Right cardiac atrium (tissue), 5 donors: Measurements from ENCODE around the gene FCER2. TPM values are rescaled to one million over a fixed set of nuclear protein-coding genes. Genes with fewer than 3 reads are reported as not detected.

Experiments used
- ATAC-seq, 2 donors: fragments of 200-7000 bp; cut with Tn5 transposase; one replicate each; pipeline versions ENCODE4 v1.8.0 to v1.9.1; 2020; ENCODE audit warnings: moderate library complexity in 2 of 2, mild to moderate bottlenecking in 1 of 2
- DNase-seq, 3 donors: peaks; one replicate each; pipeline ENCODE4 v3.0.0-alpha.2; 2020
- H3K27ac ChIP-seq: one replicate; pipeline ENCODE4 v1.5.1; 2013; ENCODE audit warnings: mild to moderate bottlenecking, low read length, control low read depth, moderate library complexity
- H3K27me3 ChIP-seq: one replicate; pipeline ENCODE4 v1.6.1; 2013; ENCODE audit not compliant: control insufficient read depth, insufficient read depth
- H3K4me1 ChIP-seq: one replicate; pipeline ENCODE4 v1.6.1; 2013; ENCODE audit warnings: low read length; ENCODE audit not compliant: control insufficient read depth, insufficient read depth
- H3K4me3 ChIP-seq: one replicate; pipeline ENCODE4 v1.5.1; 2013; ENCODE audit warnings: low read length, control low read depth
- H3K9me3 ChIP-seq: one replicate; pipeline ENCODE4 v1.6.1; 2013; ENCODE audit warnings: low read length; ENCODE audit not compliant: control insufficient read depth
- WGBS: extraction: QIAGEN DNeasy Blood & Tissue Kit; methylation state at CpG from one replicate; pipeline ENCODE4 v1.1.7; 2013; 5-methylcytosine and 5-hydroxymethylcytosine counted together
- intact Hi-C, 4 donors: fragments of 100-400 bp; cut with DNase I; formaldehyde crosslinking; loops; one replicate each; pipeline versions ENCODE4 v1.11.0 to v1.14.0; 2022 to 2023
- polyA plus RNA-seq: library from polyadenylated mRNA; stranded (reverse); fragments of 200-250 nt; gene quantifications from one replicate; pipeline ENCODE4 v1.2.3, GENCODE V29; 2013
- total RNA-seq, 4 donors: library from RNA; stranded (reverse); fragmentation: NEBNext Ultra II Directional; extraction: Animal tissue kit (Norgen Biotek cat#: 25700); gene quantifications; one replicate each; pipeline ENCODE4 v1.2.1, GENCODE V29; 2021
- donor health status: healthy with polysubstance abuse.
- donor health status: DM: no; HTN: yes; CAD: no.
- donor health status: DM: no; HTN: no; CAD: no.
- donor health status: DM: no; HTN: yes; CAD: no; lungs with severe emphysema.
- donor health status: DM: yes; HTN: yes; CAD: no.

FCER2 gene
- total and polyA plus RNA-seq, 5 donors, result 0.09 TPM; not detected in 4

DNA sequence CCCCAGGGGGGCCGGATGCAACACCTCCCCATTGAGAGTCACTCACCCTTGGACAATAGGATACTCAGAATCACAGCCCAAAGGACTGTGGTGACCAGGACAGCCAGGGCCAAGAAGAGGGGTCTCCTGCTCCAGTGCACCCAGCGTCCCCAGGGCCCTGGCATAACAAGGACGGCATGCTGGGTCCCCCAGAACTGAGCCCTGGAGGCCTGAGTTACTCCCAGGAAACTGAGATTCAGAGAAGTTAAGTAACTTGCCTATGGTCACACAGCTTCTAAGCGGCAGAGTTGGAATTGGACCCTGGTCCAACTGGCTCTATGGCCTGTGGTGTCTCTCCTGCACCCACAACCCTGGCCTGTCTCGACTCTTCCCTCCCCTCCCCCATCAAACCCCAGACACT, 29.7 kb upstream of the FCER2 start:
- no peak overlapping the region for H3K4me3 ChIP-seq
- H3K27me3 ChIP-seq, result peaks cover 2% of the 10 kb centered on the region
- no peaks in the 10 kb centered on the region for H3K9me3 ChIP-seq
- H3K27ac ChIP-seq, result no peak overlapping the region
- WGBS, result 70% methylated on average over 5 of the region's 5 CpGs
- no peak for ATAC-seq
- no peak for DNase-seq
- intact Hi-C loops, result no loop called here
- no peaks in the 10 kb centered on the region for H3K4me1 ChIP-seq

DNA sequence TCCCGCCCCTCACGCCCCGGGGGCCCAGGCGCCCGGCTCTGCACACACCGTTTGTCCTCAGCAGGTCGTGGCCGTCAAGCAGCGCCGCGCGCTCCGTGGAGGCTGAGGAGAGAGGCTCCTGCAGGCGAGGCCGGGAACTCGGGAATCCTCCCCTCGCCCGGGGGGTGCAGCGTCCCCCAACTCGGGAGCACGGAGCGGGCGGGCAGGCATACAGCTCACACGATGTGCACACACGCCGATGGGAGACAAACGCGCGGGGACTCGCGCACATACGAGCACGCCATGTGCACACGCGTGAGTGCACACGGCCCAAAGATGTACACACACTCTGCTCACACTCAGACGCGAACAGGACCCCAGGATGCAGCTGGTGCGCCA, 29.3 kb upstream of the FCER2 start:
- ATAC-seq (no peak), DNase-seq (peak in 1 of 3 donors; percentile 58)
- Histone ChIP-seq H3K9me3 (no peaks in the 10 kb centered on the region), H3K27ac (no peak overlapping the region), H3K4me1 (no peaks in the 10 kb centered on the region), H3K27me3 (peaks cover 2% of the 10 kb centered on the region), H3K4me3 (no peak overlapping the region)
- intact Hi-C loops, result no loop called here
- 58% methylated on average over 39 of the region's 39 CpGs for WGBS

DNA sequence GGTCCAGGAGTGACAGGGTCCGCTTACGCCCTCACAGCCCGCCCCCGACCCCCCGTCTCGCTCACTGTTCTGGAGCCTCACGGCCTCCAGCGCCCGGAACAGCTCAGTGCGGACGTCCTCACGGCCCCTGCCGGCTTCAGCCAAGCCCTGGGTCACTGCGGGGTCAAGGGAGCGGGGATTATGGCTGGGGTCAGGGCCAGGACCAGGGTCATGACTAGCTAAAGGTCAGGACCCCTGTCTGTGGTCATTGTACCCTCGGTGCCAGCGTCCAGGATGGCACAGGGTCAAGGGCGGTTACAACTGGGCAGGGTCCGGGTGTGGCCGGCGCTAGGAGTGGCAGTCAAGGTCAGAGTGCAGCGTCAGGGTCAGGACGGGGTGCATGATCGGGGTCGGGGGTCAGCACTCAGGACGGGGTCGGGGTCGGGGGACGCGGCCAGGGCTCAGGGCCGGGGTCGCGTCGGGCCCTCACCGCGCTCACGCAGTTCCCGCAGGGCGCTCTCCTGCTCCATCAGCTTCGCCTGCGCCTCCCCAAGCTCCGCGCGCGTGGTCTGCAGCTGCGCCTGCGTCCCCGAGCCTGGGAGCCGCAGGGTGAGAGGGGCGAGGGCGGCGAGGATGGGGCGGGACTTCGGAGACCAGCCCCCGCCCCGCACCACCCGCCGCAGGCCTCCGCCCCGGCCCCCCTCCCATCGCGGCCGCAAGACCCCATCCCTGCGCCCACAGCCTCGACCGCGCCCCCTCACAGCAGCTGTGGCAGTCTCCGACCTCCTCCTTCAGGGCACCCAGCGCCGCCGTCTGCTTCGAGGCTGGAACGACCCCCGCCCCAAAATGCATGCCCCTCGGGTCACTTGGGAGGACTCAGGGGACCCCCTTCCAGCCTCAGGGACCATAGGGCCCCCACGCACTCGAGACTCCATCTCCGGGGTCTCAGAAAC, 28.6 kb upstream of the FCER2 start:
- Histone ChIP-seq H3K27ac (no peak overlapping the region), H3K4me3 (no peak overlapping the region), H3K4me1 (no peaks in the 10 kb centered on the region), H3K27me3 (peaks cover 2% of the 10 kb centered on the region), H3K9me3 (no peaks in the 10 kb centered on the region)
- peak; percentile 16 to 28 for ATAC-seq
- no peak for DNase-seq
- 4% methylated on average over 78 of the region's 78 CpGs for WGBS
- intact Hi-C loops, result no loop called here

DNA sequence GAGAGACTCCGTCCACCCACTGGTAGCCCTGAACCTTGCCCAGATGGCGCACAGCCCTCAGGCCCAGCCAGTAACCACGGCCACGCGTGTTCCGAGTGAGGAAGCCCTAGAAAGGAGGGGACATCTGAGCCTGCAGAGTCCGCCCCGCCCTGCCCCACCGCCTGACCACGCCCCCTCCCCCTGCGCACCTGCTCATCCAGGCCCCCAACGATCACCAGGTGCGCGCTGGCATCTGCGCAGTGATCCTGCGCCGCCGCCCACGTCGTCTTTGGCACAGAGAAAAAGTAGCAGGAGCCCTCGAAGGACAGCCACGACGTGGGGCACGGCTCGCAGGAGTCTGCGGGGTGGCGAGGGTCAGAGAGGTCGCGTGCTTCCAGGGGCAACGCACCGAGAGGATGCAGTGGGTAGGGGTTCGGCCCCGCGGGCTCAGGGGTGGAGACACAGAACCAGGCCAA, 27.9 kb upstream of the FCER2 start:
- no peak for DNase-seq
- H3K4me3 ChIP-seq, result no peak overlapping the region
- 6% methylated on average over 34 of the region's 34 CpGs for WGBS
- intact Hi-C loops, result no loop called here
- H3K27me3 ChIP-seq, result peaks cover 2% of the 10 kb centered on the region
- H3K4me1 ChIP-seq, result no peaks in the 10 kb centered on the region
- ATAC-seq, result peak in 1 of 2 donors; percentile 20
- no peaks in the 10 kb centered on the region for H3K9me3 ChIP-seq
- no peak overlapping the region for H3K27ac ChIP-seq

DNA sequence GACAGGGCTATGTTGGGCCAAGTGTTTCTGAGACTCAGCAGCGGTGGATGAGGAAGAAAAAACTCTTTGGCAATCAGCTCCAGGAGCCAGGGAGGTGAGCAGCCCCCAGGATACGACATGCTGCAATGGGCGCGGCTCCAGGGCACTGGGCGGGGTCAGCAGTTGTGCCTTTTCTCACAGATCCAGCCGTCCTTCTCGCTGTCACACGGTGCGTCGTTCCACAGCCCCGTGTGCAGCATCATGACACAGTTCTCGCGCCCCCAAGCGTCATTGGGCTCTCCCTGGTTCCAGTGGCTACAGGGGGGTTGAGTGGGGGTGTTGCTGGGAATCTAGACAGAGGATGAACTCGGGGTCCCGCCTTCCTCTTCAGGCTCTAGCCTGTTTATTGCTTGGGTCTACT, 27.3 kb upstream of the FCER2 start:
- no peaks in the 10 kb centered on the region for H3K4me1 ChIP-seq
- no peak overlapping the region for H3K27ac ChIP-seq
- 17% methylated on average over 16 of the region's 16 CpGs for WGBS
- DNase-seq (peak in 1 of 3 donors; percentile 51), ATAC-seq (no peak)
- H3K4me3 ChIP-seq, result no peak overlapping the region
- intact Hi-C loops, result no loop called here
- peaks cover 2% of the 10 kb centered on the region for H3K27me3 ChIP-seq
- H3K9me3 ChIP-seq, result no peaks in the 10 kb centered on the region

DNA sequence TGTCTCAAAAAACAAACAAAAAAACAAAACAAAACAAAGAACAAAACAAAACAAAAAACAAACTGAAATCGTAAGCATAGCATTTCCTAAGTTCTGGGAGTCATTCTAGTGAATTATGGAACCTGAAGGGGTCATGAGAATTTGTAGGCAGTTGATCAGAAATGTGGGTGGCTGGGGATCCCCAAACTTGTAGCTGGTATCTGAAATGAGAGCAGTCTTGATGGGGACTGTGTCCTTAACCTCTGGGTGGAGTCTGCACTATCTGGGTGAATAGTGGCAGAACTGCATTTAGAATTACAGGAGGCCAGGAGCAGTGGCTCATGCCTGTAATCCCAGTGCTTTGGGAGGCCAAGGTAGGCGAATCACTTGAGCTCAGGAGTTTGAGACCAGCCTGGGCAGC, 23.9 kb upstream of the FCER2 start:
- 48% methylated on average over 2 of the region's 2 CpGs for WGBS
- no peak for ATAC-seq
- intact Hi-C loops, result no loop called here

DNA sequence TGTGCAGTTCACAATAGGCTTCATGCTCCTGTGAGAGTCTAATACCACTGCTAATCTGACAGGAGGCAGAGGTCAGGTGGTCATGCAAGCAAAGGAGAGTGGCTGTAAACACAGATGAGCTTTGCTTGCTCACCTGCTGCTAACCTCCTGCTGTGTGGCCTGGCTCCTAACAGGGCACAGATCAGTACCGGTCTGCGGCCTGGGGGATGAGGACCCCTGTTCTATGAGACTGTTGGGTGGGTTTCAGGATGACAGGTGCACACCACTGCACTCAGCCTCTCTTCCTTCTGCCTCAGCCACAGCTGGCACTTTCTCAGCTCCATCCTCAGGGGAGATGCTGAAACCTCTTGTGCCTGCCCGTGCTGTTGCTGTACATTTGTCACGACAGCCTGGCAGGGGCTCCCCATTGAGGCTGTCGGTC, 20.3 kb upstream of the FCER2 start:
- H3K9me3 ChIP-seq, result no peaks in the 10 kb centered on the region
- intact Hi-C loops, result no loop called here
- WGBS, result 56% methylated on average over 5 of the region's 5 CpGs
- H3K4me1 ChIP-seq, result no peaks in the 10 kb centered on the region
- DNase-seq (no peak), ATAC-seq (no peak)
- H3K27ac ChIP-seq, result no peak overlapping the region
- H3K4me3 ChIP-seq, result no peak overlapping the region
- no peaks in the 10 kb centered on the region for H3K27me3 ChIP-seq

More for the DNA sequence above, 23.9 kb upstream of the FCER2 start:
- H3K27me3 ChIP-seq, result peaks cover 2% of the 10 kb centered on the region
- no peaks in the 10 kb centered on the region for H3K4me1 ChIP-seq
- H3K27ac ChIP-seq, result no peak overlapping the region
- H3K4me3 ChIP-seq, result no peak overlapping the region
- no peaks in the 10 kb centered on the region for H3K9me3 ChIP-seq
- DNase-seq, result no peak

DNA sequence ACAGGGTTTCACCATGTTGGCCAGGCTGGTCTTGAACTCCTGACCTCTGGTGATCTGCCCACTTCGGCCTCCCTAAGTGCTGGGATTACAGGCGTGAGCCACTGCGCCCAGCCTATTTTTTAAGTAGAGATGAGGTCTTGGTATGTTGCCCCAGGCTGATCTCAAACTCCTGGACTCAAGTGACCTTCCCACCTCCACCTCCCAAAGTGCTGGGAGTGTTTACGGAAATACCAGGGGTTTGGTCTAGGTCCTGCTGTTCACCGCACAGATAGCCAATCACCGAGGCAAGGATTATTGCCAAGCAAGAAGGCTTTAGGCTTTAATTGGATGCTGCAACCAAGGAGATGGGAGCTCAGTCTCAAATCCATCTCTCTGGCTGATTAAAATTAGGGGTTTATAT, 18.4 kb upstream of the FCER2 start:
- intact Hi-C loops, result no loop called here
- DNase-seq (no peak), ATAC-seq (no peak)
- H3K4me3 ChIP-seq, result no peak overlapping the region
- WGBS, result 76% methylated on average over 6 of the region's 6 CpGs
- H3K27ac ChIP-seq, result no peak overlapping the region
- H3K9me3 ChIP-seq, result peaks cover 1% of the 10 kb centered on the region
- no peaks in the 10 kb centered on the region for H3K27me3 ChIP-seq
- H3K4me1 ChIP-seq, result no peaks in the 10 kb centered on the region

DNA sequence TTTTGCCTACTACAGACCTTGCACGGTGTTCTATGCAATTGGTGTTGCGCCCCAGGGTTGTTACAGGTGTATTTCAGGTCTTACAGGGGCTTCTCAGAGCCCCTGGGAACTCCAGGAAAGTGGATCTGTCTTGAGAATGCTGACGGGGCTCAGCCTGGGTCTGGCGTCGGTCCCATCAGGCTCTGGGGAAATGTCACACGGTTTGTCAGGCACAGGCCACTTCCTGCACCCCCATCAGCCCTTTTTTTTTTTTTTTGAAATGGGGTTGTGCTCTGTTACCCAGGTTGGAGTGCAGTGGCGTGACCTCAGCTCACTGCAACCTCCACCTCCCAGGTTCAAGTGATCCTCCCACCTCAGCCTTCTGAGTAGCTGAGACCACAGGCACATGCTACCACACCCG, 16.7 kb upstream of the FCER2 start:
- Histone ChIP-seq H3K9me3 (peaks cover 1% of the 10 kb centered on the region), H3K27me3 (no peaks in the 10 kb centered on the region), H3K27ac (no peak overlapping the region), H3K4me3 (no peak overlapping the region), H3K4me1 (no peaks in the 10 kb centered on the region)
- DNase-seq (no peak), ATAC-seq (no peak)
- 53% methylated on average over 8 of the region's 8 CpGs for WGBS
- intact Hi-C loops, result no loop called here

DNA sequence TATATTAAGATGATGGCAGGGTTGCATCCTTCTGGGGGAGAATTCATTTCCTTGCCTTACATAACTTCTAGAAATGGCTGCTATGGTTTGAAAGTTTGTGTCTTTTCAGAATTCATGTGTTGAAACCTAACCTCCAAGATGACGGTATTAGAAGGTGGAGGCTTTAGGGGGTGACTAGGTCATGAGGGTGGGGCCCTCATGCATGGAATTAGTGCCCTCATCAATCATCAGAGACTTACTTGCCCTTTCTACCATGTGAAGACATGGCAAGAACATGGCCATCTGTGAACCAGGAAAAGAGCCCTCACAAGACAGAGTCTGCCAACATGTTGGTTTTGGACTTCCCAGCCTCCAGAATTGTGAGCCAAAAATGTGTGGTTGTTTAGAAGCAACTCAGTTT, 14.8 kb upstream of the FCER2 start:
- 88% methylated on average over 1 of the region's 1 CpG for WGBS

DNA sequence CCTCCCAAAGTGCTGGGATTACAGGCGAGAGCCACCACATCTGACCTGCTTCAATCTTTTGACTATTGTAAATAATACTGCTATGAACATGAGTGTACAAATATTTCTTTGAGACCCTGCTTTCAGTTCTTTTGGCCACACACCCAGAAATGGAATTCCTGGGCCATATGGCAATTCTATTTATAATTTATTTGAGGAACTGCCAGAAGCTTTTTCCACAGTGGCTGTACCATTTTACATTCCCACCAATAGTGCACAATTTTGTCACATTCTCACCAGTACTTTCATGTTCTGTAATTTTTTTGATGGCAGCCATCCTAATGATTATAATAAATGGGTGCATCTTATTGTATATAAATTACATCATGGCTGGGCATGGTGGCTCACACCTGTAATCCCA, 13.7 kb upstream of the FCER2 start:
- ATAC-seq (no peak), DNase-seq (no peak)
- Histone ChIP-seq H3K27ac (no peak overlapping the region), H3K4me1 (no peaks in the 10 kb centered on the region), H3K27me3 (no peaks in the 10 kb centered on the region), H3K9me3 (peaks cover 1% of the 10 kb centered on the region), H3K4me3 (no peak overlapping the region)
- intact Hi-C loops, result no loop called here
- 88% methylated on average over 1 of the region's 1 CpG for WGBS

More for the DNA sequence above, 14.8 kb upstream of the FCER2 start:
- H3K9me3 ChIP-seq, result peaks cover 1% of the 10 kb centered on the region
- H3K4me3 ChIP-seq, result no peak overlapping the region
- H3K27ac ChIP-seq, result no peak overlapping the region
- no peaks in the 10 kb centered on the region for H3K27me3 ChIP-seq
- H3K4me1 ChIP-seq, result no peaks in the 10 kb centered on the region
- ATAC-seq (no peak), DNase-seq (no peak)
- intact Hi-C loops, result no loop called here
